A549 (cell line): ENCODE data around the gene CARD19.

Experiments used
- CBX8 ChIP-seq: fragments of 200-600 bp; sonication (generic); IDR thresholded peaks from 2 replicates; pipeline ENCODE4 v1.6.1; 2016
- EP300 ChIP-seq, 2 experiments: fragments of >200 bp; sonication (Bioruptor Twin); formaldehyde crosslinking; IDR thresholded peaks; 2 replicates in 1 of 2; 3 replicates in 1 of 2; pipeline ENCODE4 v1.6.1; 2016 to 2017
- FOSL2 ChIP-seq, 2 experiments: fragments of 450-650 bp in 1 of 2; fragments of >200 bp in 1 of 2; sonication (Bioruptor Twin) in 1 of 2; formaldehyde crosslinking; IDR thresholded peaks; 2 replicates each; pipeline versions ENCODE4 v1.5.0 to v1.6.1; 2016 to 2020; ENCODE audit warnings: mild to moderate bottlenecking in 1 of 2, moderate library complexity in 1 of 2
- JUN ChIP-seq, 2 experiments: fragments of >200 bp; sonication (Bioruptor Twin); formaldehyde crosslinking; IDR thresholded peaks; 2 replicates in 1 of 2; 3 replicates in 1 of 2; pipeline ENCODE4 v1.6.1; 2016 to 2017
- MYC ChIP-seq: IDR thresholded peaks from 2 replicates; pipeline ENCODE4 v1.6.1; 2012; ENCODE audit warnings: mild to moderate bottlenecking, inconsistent platforms, low read length, improper control_type of control experiment, borderline replicate concordance
- POLR2A ChIP-seq: IDR thresholded peaks from 2 replicates; pipeline ENCODE4 v1.6.1; 2012; ENCODE audit warnings: mild to moderate bottlenecking, low read length
- RCOR1 ChIP-seq: fragments of 150-350 bp; IDR thresholded peaks from 2 replicates; pipeline ENCODE4 v1.6.1; 2014; ENCODE audit warnings: antibody characterized with exemption, low read length, low read depth
- ZFP36 ChIP-seq: fragments of 450-650 bp; IDR thresholded peaks from 2 replicates; pipeline ENCODE4 v1.6.1; 2014; ENCODE audit warnings: borderline replicate concordance; ENCODE audit not compliant: partially characterized antibody
- TF ChIP-seq, protein P1 (sequence below): fragments of >200 bp; sonication (Bioruptor Twin); formaldehyde crosslinking; IDR thresholded peaks from 3 replicates; pipeline ENCODE4 v1.5.1; 2016
- TF ChIP-seq, protein P2 (sequence below): fragments of 200-600 bp; sonication (generic); IDR thresholded peaks from 2 replicates; pipeline ENCODE4 v1.6.1; 2016; ENCODE audit warnings: antibody characterized with exemption, mild to moderate bottlenecking, moderate library complexity

GRCh38 chr9:93098236-93098946 lies 2.4 kb downstream of the CARD19 start:
- TF ChIP-seq CBX8 = no peak
- TF ChIP-seq, protein P1, sequence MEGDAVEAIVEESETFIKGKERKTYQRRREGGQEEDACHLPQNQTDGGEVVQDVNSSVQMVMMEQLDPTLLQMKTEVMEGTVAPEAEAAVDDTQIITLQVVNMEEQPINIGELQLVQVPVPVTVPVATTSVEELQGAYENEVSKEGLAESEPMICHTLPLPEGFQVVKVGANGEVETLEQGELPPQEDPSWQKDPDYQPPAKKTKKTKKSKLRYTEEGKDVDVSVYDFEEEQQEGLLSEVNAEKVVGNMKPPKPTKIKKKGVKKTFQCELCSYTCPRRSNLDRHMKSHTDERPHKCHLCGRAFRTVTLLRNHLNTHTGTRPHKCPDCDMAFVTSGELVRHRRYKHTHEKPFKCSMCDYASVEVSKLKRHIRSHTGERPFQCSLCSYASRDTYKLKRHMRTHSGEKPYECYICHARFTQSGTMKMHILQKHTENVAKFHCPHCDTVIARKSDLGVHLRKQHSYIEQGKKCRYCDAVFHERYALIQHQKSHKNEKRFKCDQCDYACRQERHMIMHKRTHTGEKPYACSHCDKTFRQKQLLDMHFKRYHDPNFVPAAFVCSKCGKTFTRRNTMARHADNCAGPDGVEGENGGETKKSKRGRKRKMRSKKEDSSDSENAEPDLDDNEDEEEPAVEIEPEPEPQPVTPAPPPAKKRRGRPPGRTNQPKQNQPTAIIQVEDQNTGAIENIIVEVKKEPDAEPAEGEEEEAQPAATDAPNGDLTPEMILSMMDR = no peak
- peak in 1 of 2 experiments; percentile 28; a peak in 1 of 5 replicates for TF ChIP-seq JUN (IDR thresholded peaks at IDR 0.05)
- peak; percentile 85 for TF ChIP-seq FOSL2 (IDR thresholded peaks at IDR 0.05)
- TF ChIP-seq FOSL2 (CRISPR knock-in tag; IDR thresholded peaks at IDR 0.05) = peak; percentile 99
- TF ChIP-seq, protein P2, sequence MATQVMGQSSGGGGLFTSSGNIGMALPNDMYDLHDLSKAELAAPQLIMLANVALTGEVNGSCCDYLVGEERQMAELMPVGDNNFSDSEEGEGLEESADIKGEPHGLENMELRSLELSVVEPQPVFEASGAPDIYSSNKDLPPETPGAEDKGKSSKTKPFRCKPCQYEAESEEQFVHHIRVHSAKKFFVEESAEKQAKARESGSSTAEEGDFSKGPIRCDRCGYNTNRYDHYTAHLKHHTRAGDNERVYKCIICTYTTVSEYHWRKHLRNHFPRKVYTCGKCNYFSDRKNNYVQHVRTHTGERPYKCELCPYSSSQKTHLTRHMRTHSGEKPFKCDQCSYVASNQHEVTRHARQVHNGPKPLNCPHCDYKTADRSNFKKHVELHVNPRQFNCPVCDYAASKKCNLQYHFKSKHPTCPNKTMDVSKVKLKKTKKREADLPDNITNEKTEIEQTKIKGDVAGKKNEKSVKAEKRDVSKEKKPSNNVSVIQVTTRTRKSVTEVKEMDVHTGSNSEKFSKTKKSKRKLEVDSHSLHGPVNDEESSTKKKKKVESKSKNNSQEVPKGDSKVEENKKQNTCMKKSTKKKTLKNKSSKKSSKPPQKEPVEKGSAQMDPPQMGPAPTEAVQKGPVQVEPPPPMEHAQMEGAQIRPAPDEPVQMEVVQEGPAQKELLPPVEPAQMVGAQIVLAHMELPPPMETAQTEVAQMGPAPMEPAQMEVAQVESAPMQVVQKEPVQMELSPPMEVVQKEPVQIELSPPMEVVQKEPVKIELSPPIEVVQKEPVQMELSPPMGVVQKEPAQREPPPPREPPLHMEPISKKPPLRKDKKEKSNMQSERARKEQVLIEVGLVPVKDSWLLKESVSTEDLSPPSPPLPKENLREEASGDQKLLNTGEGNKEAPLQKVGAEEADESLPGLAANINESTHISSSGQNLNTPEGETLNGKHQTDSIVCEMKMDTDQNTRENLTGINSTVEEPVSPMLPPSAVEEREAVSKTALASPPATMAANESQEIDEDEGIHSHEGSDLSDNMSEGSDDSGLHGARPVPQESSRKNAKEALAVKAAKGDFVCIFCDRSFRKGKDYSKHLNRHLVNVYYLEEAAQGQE = no peak
- no peak for TF ChIP-seq EP300 (IDR thresholded peaks at IDR 0.05)
- TF ChIP-seq POLR2A = no peak
- TF ChIP-seq MYC = no peak
- TF ChIP-seq ZFP36 = no peak
- no peak for TF ChIP-seq RCOR1
